GM23338 (cell line): ENCODE measurements around the gene C3orf85. TPM values are rescaled to one million over a fixed set of nuclear protein-coding genes. Genes with fewer than 3 reads are reported as not detected.

Experiments used
- ATAC-seq: fragments of 200-7000 bp; cut with Tn5 transposase; 3 replicates; pipeline ENCODE4 v1.9.1; 2020
- DNase-seq: peaks from one replicate; pipeline ENCODE4 v3.0.0-alpha.2; 2015; ENCODE audit warnings: low spot score
- H2AFZ ChIP-seq: fragments of 200-600 bp; sonication (generic); 2 replicates; pipeline ENCODE4 v1.8.0; 2016; ENCODE audit warnings: antibody characterized with exemption, mild to moderate bottlenecking, moderate library complexity
- H3F3A ChIP-seq: fragments of 200-600 bp; sonication (generic); replicated peaks from 2 replicates; pipeline ENCODE4 v1.8.0; 2017; ENCODE audit warnings: antibody characterized with exemption, mixed run types, low read depth
- H3K27ac ChIP-seq: fragments of 200-600 bp; sonication (generic); 2 replicates; pipeline ENCODE4 v1.6.1; 2016; ENCODE audit warnings: low read depth
- H3K27me3 ChIP-seq: fragments of 200-600 bp; sonication (generic); 2 replicates; pipeline ENCODE4 v1.8.0; 2016; ENCODE audit warnings: mild to moderate bottlenecking, mixed run types, moderate library complexity; ENCODE audit not compliant: insufficient read depth
- H3K36me3 ChIP-seq: fragments of 200-600 bp; sonication (generic); 2 replicates; pipeline ENCODE4 v1.8.0; 2016; ENCODE audit warnings: mild to moderate bottlenecking; ENCODE audit not compliant: insufficient read depth
- H3K4me1 ChIP-seq: fragments of 200-600 bp; sonication (generic); 2 replicates; pipeline ENCODE4 v1.8.0; 2016; ENCODE audit warnings: mild to moderate bottlenecking, moderate library complexity; ENCODE audit not compliant: insufficient read depth
- H3K4me2 ChIP-seq: fragments of 200-600 bp; sonication (generic); 2 replicates; pipeline ENCODE4 v1.7.1; 2017; ENCODE audit warnings: mixed run types
- H3K4me3 ChIP-seq: fragments of 200-600 bp; sonication (generic); 2 replicates; pipeline ENCODE4 v1.6.1; 2016; ENCODE audit warnings: mixed run types
- H3K79me2 ChIP-seq: fragments of 200-600 bp; sonication (generic); replicated peaks from 2 replicates; pipeline ENCODE4 v1.8.0; 2017; ENCODE audit warnings: mild to moderate bottlenecking; ENCODE audit not compliant: insufficient read depth
- H3K9me2 ChIP-seq: fragments of 200-600 bp; sonication (generic); 2 replicates; pipeline ENCODE4 v1.8.0; 2017; ENCODE audit not compliant: insufficient read depth
- H4K20me1 ChIP-seq: fragments of 200-600 bp; sonication (generic); replicated peaks from 2 replicates; pipeline ENCODE4 v1.8.0; 2017; ENCODE audit warnings: mild to moderate bottlenecking; ENCODE audit not compliant: insufficient read depth
- H3K27ac Mint-ChIP-seq: 2 replicates; pipeline ENCODE4 v1.8.0; 2020; ENCODE audit warnings: inconsistent platforms, mild to moderate bottlenecking, moderate library complexity, mixed read lengths
- H3K27me3 Mint-ChIP-seq: 3 replicates; pipeline ENCODE4 v1.8.0; 2022; ENCODE audit warnings: low read depth, mild to moderate bottlenecking, moderate library complexity, mixed read lengths, inconsistent platforms; ENCODE audit not compliant: insufficient read depth, poor library complexity
- H3K36me3 Mint-ChIP-seq: 3 replicates; pipeline ENCODE4 v1.8.0; 2021; ENCODE audit warnings: low read depth, mild to moderate bottlenecking, inconsistent platforms, moderate library complexity, mixed read lengths
- H3K4me1 Mint-ChIP-seq: 3 replicates; pipeline ENCODE4 v1.8.0; 2020; ENCODE audit warnings: mild to moderate bottlenecking, inconsistent platforms, mixed read lengths
- H3K4me3 Mint-ChIP-seq: 3 replicates; pipeline ENCODE4 v1.8.0; 2021; ENCODE audit warnings: moderate library complexity, mild to moderate bottlenecking, inconsistent platforms, mixed read lengths
- H3K9me3 Mint-ChIP-seq: 3 replicates; pipeline ENCODE4 v1.8.0; 2020; ENCODE audit warnings: moderate library complexity, mild to moderate bottlenecking, inconsistent platforms, mixed read lengths
- CTCF ChIP-seq, 2 experiments: fragments of 200-600 bp in 1 of 2; sonication (generic) in 1 of 2; conservative IDR thresholded peaks; 2 replicates each; pipeline versions ENCODE4 v1.5.1 to v1.6.1; 2016 to 2017; ENCODE audit warnings: antibody characterized with exemption in 2 of 2, low read depth in 2 of 2, mild to moderate bottlenecking in 2 of 2, moderate library complexity in 1 of 2
- ETS1 ChIP-seq: IDR thresholded peaks from 2 replicates; pipeline ENCODE4 v1.6.1; 2016; ENCODE audit warnings: antibody characterized with exemption
- EZH2phosphoT487 ChIP-seq: fragments of 200-600 bp; sonication (generic); IDR thresholded peaks from one replicate; pipeline ENCODE4 v1.8.1; 2018; ENCODE audit warnings: antibody characterized with exemption; ENCODE audit not compliant: unreplicated experiment
- POLR2AphosphoS5 ChIP-seq: IDR thresholded peaks from 2 replicates; pipeline ENCODE4 v1.6.1; 2016; ENCODE audit warnings: antibody characterized with exemption, low read depth
- REST ChIP-seq: IDR thresholded peaks from one replicate; pipeline ENCODE4 v1.6.1; 2018; ENCODE audit warnings: antibody characterized with exemption; ENCODE audit not compliant: unreplicated experiment
- ZNF114 ChIP-seq: fragments of 250-450 bp; sonication (Bioruptor Pico); IDR thresholded peaks from 2 replicates; pipeline ENCODE4 v1.5.0; 2020; ENCODE audit warnings: mild to moderate bottlenecking, moderate library complexity
- ZNF462 ChIP-seq: fragments of 250-450 bp; sonication (Bioruptor Pico); IDR thresholded peaks from 2 replicates; pipeline ENCODE4 v1.5.0; 2020; ENCODE audit warnings: mild to moderate bottlenecking, moderate library complexity
- polyA plus RNA-seq: library from polyadenylated mRNA; unstranded; fragments of >200 nt; fragmentation: Nextera tagmentation; extraction: Ambion mirVana; gene quantifications from 2 replicates; pipeline ENCODE4 v1.2.1, GENCODE V29; 2016
- total RNA-seq: library from RNA; depleted of rRNA; stranded (reverse); fragments of >200 nt; shearing (Covaris generic); gene quantifications from 2 replicates; pipeline ENCODE4 v1.2.3, GENCODE V29; 2014

C3orf85 gene
- total and polyA plus RNA-seq, 2 experiments from 2014 or later: not detected

- no peaks in the 10 kb centered on the region for H3K27me3 ChIP-seq
- H3K4me3 ChIP-seq: no peak overlapping the region
- H2AFZ ChIP-seq: peak overlapping the region; percentile 72; the same call in 1 of the 2 replicates
- H3K27ac ChIP-seq: no peak overlapping the region
- H3F3A ChIP-seq: no peaks in the 10 kb centered on the region
- Mint-ChIP-seq H3K27me3 (peaks cover 3% of the 10 kb centered on the region), H3K27ac (no peak overlapping the region), H3K36me3 (no peaks in the 10 kb centered on the region), H3K9me3 (no peaks in the 10 kb centered on the region), H3K4me3 (no peak overlapping the region), H3K4me1 (peaks cover 4% of the 10 kb centered on the region; the same call in 1 of the 3 replicates)
- H3K4me2 ChIP-seq: no peak overlapping the region
- H3K9me2 ChIP-seq: 0 out of 2 replicates have a peak, but pooled peaks cover 3% of the 10 kb centered on the region
- peaks cover 11% of the 10 kb centered on the region; the same call in 1 of the 2 replicates for H3K4me1 ChIP-seq
- DNase-seq (no peak), ATAC-seq (no peak)
- TF ChIP-seq CTCF (conservative IDR thresholded peaks at IDR 0.05; ENCODE audit: low read depth in 2 of 2): no peak
- TF ChIP-seq ZNF114 (CRISPR knock-in tag): no peak
- no peak for TF ChIP-seq ETS1
- TF ChIP-seq REST: no peak
- TF ChIP-seq EZH2phosphoT487: no peak
- no peak for TF ChIP-seq POLR2AphosphoS5
- H3K36me3 ChIP-seq: no peaks in the 10 kb centered on the region
- no peaks in the 10 kb centered on the region for H3K79me2 ChIP-seq
- no peaks in the 10 kb centered on the region for H4K20me1 ChIP-seq
Measured at GRCh38 chr3:109171479-109171878, 35.0 kb downstream of the C3orf85 start.

GRCh38 chr3:109175411-109175810 lies 38.9 kb downstream of the C3orf85 start:
- Histone ChIP-seq H3K79me2 (no peaks in the 10 kb centered on the region), H3K4me3 (no peak overlapping the region), H4K20me1 (no peaks in the 10 kb centered on the region; the same call in 1 of the 2 replicates), H3K36me3 (no peaks in the 10 kb centered on the region), H3F3A (no peaks in the 10 kb centered on the region), H3K27ac (no peak overlapping the region), H3K4me1 (peaks cover 8% of the 10 kb centered on the region; the same call in 1 of the 2 replicates), H2AFZ (no peak overlapping the region), H3K27me3 (no peaks in the 10 kb centered on the region), H3K4me2 (no peak overlapping the region), H3K9me2 (no peaks in the 10 kb centered on the region)
- Mint-ChIP-seq H3K36me3 (no peaks in the 10 kb centered on the region), H3K27ac (no peak overlapping the region), H3K9me3 (no peaks in the 10 kb centered on the region), H3K4me3 (no peak overlapping the region), H3K27me3 (no peaks in the 10 kb centered on the region), H3K4me1 (no peaks in the 10 kb centered on the region; the same call in 2 of the 3 replicates)
- no peak for ATAC-seq
- TF ChIP-seq ZNF462 (CRISPR knock-in tag): no peak
- DNase-seq: no peak
